ENCODE data around the gene ABO.

ABO gene

DNA sequence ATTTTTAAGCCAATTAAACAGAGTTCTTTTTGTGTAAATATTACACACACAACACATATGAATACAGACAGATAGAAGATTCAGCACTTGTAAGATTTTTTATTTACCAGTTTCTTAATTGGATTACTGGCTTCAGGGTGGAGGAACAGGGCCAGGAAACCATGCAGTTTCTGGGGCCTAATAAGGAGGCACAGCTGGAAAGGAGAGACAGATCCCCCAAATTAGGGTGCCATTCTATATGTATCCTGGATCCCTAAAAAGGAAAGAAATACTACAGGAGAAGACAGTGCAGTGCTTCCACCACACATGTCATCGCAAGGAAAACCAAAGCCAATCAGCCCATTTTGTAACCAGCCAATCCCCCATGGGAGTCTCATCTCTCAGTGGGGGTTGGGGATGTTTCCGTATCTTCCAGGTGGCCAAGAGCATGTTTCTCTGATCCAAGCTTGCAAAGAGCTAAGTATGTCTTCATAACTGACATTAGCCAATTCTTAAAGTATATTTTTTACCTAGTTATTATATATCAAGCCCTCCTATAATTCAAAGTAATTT lies 15.8 kb upstream of the ABO start:
- H3K4me3 ChIP-seq (ENCODE audit: low read depth in 1 of 2, low read length in 2 of 2), result no peak overlapping the region
- TF ChIP-seq, protein P1, sequence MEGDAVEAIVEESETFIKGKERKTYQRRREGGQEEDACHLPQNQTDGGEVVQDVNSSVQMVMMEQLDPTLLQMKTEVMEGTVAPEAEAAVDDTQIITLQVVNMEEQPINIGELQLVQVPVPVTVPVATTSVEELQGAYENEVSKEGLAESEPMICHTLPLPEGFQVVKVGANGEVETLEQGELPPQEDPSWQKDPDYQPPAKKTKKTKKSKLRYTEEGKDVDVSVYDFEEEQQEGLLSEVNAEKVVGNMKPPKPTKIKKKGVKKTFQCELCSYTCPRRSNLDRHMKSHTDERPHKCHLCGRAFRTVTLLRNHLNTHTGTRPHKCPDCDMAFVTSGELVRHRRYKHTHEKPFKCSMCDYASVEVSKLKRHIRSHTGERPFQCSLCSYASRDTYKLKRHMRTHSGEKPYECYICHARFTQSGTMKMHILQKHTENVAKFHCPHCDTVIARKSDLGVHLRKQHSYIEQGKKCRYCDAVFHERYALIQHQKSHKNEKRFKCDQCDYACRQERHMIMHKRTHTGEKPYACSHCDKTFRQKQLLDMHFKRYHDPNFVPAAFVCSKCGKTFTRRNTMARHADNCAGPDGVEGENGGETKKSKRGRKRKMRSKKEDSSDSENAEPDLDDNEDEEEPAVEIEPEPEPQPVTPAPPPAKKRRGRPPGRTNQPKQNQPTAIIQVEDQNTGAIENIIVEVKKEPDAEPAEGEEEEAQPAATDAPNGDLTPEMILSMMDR (IDR thresholded peaks at IDR 0.05; ENCODE audit: borderline replicate concordance, extremely low read depth, low read length, poor library complexity, severe bottlenecking), result no peak
- TF ChIP-seq EZH2 (IDR thresholded peaks at IDR 0.05; ENCODE audit: borderline replicate concordance, low read depth, low read length, severe bottlenecking), result no peak
- H3K27ac ChIP-seq (ENCODE audit: low read length), result no peak overlapping the region
- H2AFZ ChIP-seq (ENCODE audit: low read depth, low read length), result no peak overlapping the region
- H3K4me1 ChIP-seq (ENCODE audit: insufficient read depth, low read length), result no peaks in the 10 kb centered on the region
- DNase-seq (peak; percentile 8), ATAC-seq (ENCODE audit: insufficient read depth, low read depth) (no peak)
- H3K27me3 ChIP-seq (ENCODE audit: insufficient read depth, low read length, poor library complexity), result no peaks in the 10 kb centered on the region
- H3K4me2 ChIP-seq (ENCODE audit: insufficient read depth, low read length), result no peak overlapping the region
- H4K20me1 ChIP-seq (ENCODE audit: insufficient read depth, low read length), result no peaks in the 10 kb centered on the region
- H3K79me2 ChIP-seq (ENCODE audit: insufficient read depth, low read length), result no peaks in the 10 kb centered on the region
- H3K9me3 ChIP-seq (ENCODE audit: insufficient read depth, low read length, severe bottlenecking), result peaks cover 16% of the 10 kb centered on the region
- no peak overlapping the region for H3K9ac ChIP-seq (ENCODE audit: low read depth, low read length)
- H3K36me3 ChIP-seq (ENCODE audit: insufficient read depth, low read length), result no peaks in the 10 kb centered on the region

DNA sequence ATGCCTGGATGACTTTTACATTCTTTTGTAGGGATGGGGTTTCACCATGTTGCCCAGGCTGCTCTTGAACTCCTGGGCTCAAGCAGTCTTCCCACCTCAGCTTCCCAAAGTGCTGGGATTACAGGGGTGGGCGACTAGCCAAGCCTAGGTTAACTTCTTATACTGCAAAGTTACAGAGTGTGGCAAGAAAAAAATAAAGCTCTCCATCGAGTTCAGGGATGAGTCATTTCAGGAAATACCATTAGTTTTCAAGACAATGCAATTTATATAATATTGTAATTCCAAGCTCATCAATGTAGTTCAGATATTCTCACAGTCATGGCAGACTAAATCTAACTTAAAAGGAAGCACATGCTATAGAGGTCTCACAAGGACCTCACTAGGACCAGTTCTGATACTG lies 11.5 kb upstream of the ABO start:
- no peak for DNase-seq
- no peaks in the 10 kb centered on the region for H3K36me3 ChIP-seq (ENCODE audit: insufficient read depth, low read length)
- H3K4me3 ChIP-seq (ENCODE audit: low read depth in 1 of 2, low read length in 2 of 2), result no peak overlapping the region
- H3K4me1 ChIP-seq (ENCODE audit: insufficient read depth, low read length), result no peaks in the 10 kb centered on the region
- TF ChIP-seq, protein P1 (IDR thresholded peaks at IDR 0.05; ENCODE audit: borderline replicate concordance, extremely low read depth, low read length, poor library complexity, severe bottlenecking), result no peak
- TF ChIP-seq EZH2 (IDR thresholded peaks at IDR 0.05; ENCODE audit: borderline replicate concordance, low read depth, low read length, severe bottlenecking), result no peak
- no peak for ATAC-seq (ENCODE audit: insufficient read depth, low read depth)
- no peaks in the 10 kb centered on the region for H3K27me3 ChIP-seq (ENCODE audit: insufficient read depth, low read length, poor library complexity)
- no peak overlapping the region for H2AFZ ChIP-seq (ENCODE audit: low read depth, low read length)
- H3K4me2 ChIP-seq (ENCODE audit: insufficient read depth, low read length), result no peak overlapping the region
- H3K9ac ChIP-seq (ENCODE audit: low read depth, low read length), result no peak overlapping the region
- H4K20me1 ChIP-seq (ENCODE audit: insufficient read depth, low read length), result no peaks in the 10 kb centered on the region
- H3K27ac ChIP-seq (ENCODE audit: low read length), result no peak overlapping the region
- no peaks in the 10 kb centered on the region for H3K79me2 ChIP-seq (ENCODE audit: insufficient read depth, low read length)
- peaks cover 14% of the 10 kb centered on the region for H3K9me3 ChIP-seq (ENCODE audit: insufficient read depth, low read length, severe bottlenecking)

DNA sequence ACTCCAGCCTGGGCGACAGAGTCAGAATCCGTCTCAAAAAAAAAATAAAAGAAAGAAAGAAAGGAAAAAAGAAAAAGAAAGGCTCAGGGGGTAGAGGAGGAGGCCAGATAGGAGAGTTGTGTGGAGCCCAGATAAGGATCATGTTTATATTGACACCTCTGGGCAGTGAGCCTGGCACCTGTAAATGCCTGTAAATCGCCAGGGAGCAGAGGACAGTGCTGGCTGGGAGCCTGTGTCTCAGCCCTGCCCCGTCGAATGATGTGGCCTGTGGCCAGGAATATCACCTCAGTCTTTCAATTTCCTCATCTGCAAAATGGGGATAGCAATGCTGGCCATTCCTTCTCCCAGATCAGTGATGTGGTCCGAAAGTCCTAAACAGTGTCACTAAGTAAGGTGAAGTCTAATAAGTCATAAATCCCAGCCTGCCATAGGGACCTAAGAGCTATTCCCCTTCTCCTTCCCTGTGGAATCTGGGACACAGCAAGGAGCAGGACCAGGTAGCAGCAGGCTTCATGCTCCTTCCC lies 10.3 kb upstream of the ABO start:
- Histone ChIP-seq H3K9me3 (ENCODE audit: insufficient read depth, low read length, severe bottlenecking) (peaks cover 5% of the 10 kb centered on the region), H3K4me1 (ENCODE audit: insufficient read depth, low read length) (no peaks in the 10 kb centered on the region), H2AFZ (ENCODE audit: low read depth, low read length) (no peak overlapping the region), H3K79me2 (ENCODE audit: insufficient read depth, low read length) (no peaks in the 10 kb centered on the region), H3K27ac (ENCODE audit: low read length) (no peak overlapping the region), H3K36me3 (ENCODE audit: insufficient read depth, low read length) (no peaks in the 10 kb centered on the region), H3K27me3 (ENCODE audit: insufficient read depth, low read length, poor library complexity) (no peaks in the 10 kb centered on the region), H3K9ac (ENCODE audit: low read depth, low read length) (no peak overlapping the region), H3K4me3 (ENCODE audit: low read depth in 1 of 2, low read length in 2 of 2) (no peak overlapping the region), H4K20me1 (ENCODE audit: insufficient read depth, low read length) (no peaks in the 10 kb centered on the region), H3K4me2 (ENCODE audit: insufficient read depth, low read length) (no peak overlapping the region)
- TF ChIP-seq, protein P1 (IDR thresholded peaks at IDR 0.05; ENCODE audit: borderline replicate concordance, extremely low read depth, low read length, poor library complexity, severe bottlenecking), result no peak
- TF ChIP-seq EZH2 (IDR thresholded peaks at IDR 0.05; ENCODE audit: borderline replicate concordance, low read depth, low read length, severe bottlenecking), result no peak
- DNase-seq (no peak), ATAC-seq (ENCODE audit: insufficient read depth, low read depth) (no peak)
